ENCODE measurements around the gene ADGRA1. TPM values are rescaled to one million over a fixed set of nuclear protein-coding genes. Genes with fewer than 3 reads are reported as not detected.
"Not testable (repeated sequence)": the region's sequence is repeated elsewhere in the genome, so short reads cannot be mapped to it uniquely, and the experiment has no call there.

ADGRA1 gene
- polyA plus RNA-seq, 10 donors = 1.8 to 3.2 (median 2.5) TPM

DNA sequence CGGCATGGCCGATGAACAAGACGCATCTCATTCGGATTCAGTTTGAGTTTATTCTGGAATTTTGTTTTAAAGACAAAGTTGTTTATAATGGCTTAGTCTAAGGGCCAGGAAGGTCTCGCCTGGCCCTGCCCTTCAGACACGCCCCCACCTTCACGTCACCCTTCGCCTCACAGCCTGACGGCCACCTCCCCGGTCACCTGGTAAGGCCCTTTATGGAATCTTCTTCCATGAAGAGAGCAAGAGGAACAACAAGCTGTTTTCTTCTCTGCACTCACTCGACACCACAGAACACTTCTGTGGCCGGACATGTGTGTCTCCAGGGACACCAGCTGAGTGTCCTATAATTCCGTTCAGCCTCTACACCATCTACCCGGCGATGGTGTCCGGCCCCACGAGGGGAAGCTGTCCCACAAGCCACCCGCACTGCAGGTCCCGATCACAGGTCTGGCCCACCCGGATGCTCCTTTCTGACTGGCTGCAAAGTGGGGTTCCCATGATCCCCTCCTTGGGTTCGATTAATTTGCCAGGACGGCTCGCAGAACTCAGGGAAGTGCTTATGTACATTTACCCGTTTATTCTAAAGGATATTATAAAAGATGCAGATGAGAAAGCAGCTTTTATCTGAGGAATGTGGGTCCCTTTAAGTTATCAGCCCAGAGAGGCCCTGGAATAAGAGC lies 54.9 kb downstream of the ADGRA1 start:
- no peak for DNase-seq

DNA sequence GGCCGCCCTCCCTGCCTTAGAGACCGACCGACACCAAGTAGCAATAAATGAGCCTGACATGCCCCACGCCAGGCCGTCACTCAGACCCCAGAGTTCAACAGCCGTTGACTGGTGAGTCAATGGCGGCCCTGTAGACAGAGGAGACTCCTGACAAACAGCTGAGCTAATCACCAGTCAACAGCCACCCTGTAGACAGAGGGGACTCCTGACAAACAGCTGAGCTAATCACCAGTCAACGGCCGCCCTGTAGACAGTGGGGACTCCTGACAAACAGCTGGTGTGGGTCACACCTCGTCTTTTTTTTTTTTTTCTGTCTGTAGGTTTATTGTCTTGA lies 55.4 kb downstream of the ADGRA1 start:
- no peak for DNase-seq

DNA sequence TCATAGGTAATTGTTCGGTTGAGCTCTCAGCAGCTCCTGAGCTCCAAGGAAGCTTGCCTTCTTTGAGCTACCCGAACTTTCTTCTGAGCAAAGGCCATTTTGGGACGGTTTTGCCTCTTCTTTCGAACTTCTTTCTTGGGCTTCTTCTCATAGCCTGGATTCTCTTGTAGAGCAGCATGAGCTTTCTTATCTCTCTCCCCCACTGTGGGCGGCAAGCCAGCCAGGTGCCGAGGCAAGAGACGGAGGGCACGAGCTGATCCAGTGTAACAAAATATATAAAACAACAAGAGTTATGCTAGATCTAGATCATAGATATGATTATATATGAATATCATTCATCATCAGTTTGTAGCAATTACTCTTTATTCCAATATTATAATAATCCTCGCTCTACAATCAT lies 55.8 kb downstream of the ADGRA1 start:
- no peak for DNase-seq

DNA sequence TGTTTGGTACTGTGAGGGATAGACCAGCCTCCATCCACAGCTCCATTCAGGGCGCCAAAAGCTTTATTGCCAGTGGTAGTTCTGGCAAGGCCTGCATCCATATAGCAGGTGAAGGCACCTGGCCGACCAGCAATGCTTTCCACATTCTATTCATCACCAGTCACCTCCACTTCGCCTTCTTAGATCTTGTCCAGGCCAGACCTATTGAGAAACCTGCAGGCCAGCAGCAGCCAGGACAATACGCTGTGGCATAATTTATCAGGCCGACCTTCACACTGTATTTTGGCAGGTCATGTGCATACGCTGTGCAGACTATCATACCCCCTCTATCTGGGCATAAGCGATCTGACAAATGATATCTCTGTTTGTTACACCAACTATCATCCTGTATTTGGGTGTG lies 57.0 kb downstream of the ADGRA1 start:
- no peak for DNase-seq

DNA sequence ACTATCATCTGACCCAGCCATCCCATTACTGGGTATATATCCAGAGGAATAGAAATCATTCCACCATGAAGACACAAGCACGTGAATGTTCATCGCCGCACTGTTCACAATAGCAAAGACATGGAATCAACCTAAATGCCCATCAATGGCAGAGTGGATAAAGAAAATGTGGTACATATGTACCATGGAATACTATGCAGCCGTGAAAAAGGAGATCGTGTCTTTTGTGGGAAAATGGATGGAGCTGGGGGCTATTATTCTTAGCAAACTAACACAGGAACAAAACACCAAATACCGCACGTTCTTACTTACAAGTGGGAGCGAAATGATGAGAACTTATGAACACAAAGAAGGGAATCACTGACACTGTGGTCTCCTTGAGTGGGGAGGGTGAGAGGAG lies 62.5 kb downstream of the ADGRA1 start:
- no peak for DNase-seq

DNA sequence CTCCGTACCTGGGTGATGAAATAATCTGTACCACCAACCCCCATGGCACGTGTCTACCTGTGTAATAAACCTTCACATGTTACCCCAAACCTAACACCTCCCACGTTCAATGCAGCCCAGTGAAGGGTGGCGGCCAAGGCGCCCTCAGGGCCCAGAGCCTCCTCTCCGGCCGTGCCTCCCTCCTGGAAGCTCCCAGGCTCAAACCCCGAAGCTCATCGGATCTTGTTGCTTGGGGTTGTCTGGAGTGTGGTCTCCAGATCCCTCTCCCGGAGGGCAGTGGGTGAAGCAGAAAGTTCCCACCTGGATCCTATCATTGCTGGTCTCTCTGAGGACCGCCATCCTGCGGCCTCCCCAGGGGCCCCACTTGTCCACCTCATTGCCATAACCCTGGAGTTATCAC lies 62.9 kb downstream of the ADGRA1 start:
- DNase-seq = no peak

DNA sequence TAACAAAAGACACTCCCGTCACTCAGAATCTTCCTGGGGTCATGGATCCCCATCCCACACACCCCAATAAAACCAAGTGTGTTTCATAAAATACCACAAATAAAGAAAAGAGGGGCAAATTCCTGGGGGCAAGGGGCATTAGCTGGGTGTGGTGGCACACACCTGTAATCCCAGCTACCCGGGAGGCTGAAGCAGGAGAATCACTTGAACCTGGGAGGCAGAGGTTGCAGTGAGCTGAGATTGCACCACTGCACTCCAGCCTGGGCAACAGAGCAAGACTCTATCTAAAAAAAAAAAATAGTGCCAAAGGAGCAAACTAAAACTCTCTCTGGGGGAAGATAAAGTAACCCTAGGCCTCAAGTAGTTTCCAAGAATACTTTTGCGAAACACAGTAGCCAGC lies 63.3 kb downstream of the ADGRA1 start:
- DNase-seq = not testable (repeated sequence)

DNA sequence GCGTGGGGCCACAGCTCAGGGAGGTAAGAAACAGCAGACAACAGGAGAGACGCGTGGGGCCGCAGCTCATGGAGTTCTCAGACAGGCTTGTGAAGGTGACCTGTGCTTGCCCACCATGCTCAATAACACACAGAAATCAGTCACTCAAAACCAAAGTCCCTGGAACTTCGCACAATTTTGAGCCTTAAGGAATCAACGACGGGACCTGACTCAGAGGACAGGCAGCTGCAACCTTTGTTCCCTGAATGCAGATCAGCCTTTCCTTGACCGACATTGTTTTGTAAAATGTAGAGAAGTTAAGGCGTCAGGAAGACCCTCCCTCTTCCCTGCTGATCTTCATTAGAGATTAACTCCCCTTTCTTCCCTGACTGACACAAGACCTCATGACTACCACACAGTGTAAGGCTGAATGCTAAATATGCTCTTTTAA lies 63.8 kb downstream of the ADGRA1 start:
- DNase-seq = no peak

DNA sequence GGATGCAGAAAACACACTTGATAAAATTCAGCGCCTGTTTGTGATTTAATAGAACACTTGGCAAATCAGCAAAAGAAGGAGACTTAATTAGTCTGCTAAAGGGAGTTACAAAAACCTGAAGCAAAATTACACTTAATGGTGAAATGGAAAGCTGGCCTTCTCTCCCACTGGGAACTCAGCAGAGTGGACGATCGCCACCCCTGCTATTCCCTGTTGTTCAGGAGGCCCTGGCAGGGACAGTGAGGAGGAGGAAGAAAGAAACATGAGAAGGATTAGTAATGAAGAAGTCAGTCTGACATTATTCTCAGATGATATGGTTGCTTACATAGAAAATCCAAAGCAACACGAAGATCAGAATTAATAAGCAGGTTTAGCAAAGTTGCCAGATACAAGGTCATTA lies 66.7 kb downstream of the ADGRA1 start:
- no peak for DNase-seq

DNA sequence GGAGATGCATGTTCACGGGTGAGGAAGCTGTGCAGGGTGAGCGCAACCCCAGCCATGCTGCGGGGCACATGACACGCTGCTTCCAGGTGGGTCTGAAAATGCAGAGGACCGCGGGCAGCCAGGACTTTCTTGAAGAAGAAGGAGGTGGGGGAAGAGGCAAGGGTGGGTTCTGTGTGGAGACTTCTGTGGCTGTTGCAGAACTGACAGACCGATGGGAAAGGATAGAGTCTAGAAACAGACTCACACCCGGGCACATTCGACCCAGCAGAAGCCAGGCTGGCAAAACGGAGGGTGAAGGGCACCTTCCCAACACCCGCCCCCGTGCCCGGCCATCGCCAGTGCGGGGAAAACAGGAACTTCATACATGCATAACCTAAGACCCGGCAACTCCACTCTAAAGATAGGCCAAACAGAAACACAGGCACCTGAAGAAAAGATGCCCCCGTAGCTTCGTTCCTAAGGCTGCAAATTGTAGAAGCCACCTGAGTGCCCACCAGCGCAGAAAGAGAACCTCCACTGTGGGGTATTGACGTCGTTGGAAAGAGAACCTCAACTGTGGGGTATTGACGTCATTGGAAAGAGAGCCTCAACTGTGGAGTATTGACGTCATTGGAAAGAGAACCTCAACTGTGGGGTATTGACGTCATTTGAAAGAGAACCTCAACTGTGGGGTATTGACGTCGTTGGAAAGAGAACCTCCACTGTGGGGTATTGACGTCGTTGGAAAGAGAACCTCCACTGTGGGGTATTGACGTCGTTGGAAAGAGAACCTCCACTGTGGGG lies 67.5 kb downstream of the ADGRA1 start:
- DNase-seq = no peak

DNA sequence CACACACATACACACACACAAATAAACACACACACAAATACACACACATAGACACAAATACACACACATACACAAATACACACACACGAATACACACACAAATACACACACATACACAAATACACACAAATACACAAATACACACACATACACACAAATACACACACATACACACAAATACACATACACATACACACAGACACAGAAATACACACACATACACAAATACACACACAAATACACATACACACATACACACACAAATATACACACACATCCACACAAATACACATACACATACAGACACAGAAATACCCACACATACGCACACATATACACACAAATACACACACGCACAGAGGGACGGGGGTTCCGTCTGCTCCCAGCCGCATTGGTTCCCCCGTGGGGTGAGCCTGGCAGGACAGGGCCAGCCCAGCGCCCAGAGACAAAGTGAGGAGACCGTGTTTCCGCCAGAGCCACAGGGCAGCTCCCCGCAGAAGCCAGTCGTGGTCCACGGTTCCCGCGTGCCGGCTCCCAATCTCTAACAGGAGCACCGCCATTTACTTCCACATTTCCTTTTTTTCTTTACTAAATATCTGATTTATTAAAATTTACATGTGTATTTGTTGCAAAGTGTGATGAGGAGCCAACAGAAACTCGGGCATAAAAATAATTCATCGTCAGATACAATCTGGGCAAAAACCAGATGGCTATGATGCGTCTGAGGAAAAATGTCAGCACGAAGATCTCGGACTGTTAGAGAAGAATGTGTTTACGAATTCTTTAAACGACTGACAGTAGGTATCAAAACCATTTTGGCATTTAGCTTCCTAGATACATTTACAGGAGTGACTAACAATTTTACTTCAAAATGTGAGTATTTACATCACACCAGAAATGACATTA lies 69.2 kb downstream of the ADGRA1 start:
- no peak for DNase-seq

DNA sequence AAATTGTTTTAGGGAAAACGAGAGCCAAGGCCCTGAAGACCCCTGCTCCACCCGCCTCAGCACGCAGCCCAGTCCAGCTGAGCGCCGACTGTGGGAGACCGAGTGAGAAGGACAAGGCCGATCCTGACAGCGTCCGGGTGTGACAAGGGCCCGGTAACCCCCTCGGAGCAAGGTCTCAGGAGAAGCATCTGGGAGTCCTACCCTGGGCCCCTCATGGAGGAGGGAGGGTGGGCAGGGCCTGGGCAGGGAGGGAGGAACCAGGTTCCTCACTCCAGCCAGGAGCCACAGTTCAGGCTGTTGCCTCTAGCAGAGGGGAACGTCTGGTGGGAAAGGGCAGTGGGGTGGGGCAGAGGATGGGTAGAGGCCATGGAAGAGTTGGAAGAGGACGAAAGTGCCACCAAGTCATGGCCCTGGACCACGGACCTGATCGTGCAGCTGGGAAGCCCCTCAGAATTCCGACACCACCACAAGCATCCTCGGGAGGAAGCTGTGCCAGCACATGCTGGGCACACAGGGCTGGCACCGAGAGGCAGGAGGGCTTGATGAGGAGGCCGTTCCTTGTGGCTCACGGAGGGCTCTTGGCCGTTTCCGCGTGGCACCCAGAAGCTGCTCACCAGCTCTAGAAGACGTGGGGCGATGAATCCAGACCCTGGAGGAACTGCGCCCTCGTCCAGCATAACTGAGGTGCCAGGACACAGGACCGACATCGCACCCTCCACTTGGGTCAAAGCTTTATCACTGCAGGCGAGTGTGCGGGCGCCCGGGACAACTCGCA lies 70.1 kb downstream of the ADGRA1 start:
- no peak for DNase-seq

DNA sequence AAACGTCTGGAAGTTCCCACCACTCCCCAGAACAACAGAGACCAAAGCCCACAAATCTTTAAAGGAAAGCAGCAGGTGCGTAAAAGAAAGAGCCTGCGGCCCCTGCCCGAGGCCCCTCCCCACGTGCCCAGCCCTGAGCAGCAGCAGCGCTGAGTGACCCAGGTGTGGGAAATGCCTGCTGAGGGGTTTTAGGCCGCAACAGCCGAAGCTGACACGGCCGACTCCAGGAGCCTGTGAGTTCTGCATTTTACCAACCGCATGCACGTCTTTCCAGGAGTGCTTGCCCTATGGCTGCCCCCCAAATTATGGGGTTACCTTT lies 70.7 kb downstream of the ADGRA1 start:
- DNase-seq = no peak

DNA sequence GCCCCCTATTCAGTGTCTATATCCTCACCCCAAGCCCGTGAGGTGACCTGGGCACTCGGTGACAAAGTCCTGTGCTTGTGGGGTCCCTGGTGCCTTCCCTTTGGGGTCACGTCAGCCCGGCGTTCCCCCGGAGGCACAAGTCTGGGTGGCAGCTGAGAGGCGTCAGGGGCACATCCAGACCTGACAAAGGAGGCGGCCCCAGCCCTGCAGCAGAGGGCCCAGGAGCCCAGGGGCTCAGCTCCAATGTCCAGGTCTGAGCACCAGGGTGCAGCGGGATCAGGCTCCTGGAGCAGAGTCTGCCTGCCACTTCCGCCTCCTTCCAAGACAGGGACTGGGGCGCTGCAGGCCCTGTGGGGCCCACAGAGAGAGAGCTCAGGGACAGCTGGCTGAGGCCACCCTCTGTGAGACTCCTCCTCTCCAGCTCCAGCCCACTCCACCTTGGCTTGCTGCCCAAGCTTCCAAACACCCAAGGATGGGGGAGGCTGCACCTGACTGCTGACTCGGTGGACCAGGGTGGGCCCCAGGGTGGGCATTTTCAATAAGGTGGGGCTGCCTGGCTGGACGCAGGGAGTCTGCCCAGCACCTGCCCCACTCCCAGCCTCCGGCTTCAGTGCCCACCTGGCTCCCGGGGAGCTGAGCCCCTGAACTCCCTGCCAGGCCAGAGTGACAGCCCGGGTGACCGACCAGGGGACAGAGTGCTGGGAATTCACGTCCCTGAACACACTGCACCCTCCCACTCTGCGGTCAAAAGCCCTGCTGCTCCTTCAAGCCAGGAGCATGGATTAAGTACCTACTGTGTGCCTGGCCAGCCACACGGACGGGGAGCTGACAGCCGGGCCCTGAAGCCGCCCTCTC lies 71.3 kb downstream of the ADGRA1 start:
- no peak for DNase-seq

DNA sequence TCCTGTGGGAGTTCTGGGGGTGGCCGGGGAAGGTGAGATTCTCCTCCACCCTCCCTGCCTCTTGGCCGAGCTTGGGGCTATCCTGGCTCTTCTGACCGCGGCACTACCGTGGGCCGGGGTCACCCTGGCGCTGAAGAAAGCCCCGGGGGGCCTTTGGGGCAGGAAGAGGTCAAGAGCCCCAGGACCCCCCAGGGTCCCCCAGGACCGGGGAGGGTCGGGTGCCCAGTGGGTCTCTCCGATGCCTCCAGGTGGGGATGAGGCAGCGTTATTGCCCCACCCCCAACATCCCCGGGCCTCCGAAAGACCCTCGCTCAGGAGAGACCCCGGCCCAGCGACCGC lies 71.9 kb downstream of the ADGRA1 start:
- no peak for DNase-seq

DNA sequence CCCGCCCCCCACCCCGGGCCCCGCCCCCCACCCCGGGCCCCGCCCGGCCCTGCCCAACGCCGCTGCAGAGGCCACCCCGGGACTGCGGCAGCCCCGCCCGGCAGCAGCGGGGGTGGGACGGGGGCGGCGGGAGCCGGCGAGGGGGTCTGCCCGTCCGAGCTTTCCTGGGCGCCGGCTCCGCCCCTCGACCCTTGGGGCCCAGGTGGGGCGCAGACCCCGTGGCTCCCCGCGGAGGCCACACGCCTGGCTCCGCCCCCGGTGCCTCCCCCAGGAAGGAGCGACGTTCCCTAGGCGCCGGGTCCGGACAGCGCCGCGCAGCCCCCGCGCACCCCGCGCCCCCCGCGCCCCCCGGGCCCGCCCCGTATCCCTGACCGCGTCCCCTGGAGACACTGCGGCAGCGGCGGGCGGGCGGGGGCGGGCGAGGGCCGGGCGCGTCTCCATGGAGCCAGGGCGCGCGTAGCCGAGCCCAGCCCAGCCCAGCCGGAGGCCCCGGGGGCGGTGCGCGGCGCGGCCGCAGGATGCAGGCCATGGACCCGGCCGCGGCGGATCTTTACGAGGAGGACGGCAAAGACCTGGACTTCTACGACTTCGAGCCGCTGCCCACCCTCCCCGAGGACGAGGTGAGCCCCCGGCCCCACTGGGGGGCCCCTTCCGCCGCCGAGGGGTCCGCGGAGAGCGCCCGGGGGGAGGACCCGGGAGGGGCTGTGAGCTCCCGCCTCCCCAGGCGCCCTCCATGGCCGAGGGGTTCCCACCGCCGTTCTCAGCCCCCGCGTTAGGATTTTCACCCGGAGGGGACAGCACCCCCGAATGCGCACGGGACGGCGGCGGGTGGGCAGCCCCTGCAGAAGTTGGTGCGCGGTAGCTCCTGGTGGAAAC lies 72.5 kb downstream of the ADGRA1 start, which contains the start of gene KNDC1:
TSS of gene KNDC1 (plus strand) at position 270 of the 876 bp plus-strand sequence. CDS start at position 519, 249 bp downstream.
- DNase-seq = peak in 2 of 3 donors; percentile 33 to 68

DNA sequence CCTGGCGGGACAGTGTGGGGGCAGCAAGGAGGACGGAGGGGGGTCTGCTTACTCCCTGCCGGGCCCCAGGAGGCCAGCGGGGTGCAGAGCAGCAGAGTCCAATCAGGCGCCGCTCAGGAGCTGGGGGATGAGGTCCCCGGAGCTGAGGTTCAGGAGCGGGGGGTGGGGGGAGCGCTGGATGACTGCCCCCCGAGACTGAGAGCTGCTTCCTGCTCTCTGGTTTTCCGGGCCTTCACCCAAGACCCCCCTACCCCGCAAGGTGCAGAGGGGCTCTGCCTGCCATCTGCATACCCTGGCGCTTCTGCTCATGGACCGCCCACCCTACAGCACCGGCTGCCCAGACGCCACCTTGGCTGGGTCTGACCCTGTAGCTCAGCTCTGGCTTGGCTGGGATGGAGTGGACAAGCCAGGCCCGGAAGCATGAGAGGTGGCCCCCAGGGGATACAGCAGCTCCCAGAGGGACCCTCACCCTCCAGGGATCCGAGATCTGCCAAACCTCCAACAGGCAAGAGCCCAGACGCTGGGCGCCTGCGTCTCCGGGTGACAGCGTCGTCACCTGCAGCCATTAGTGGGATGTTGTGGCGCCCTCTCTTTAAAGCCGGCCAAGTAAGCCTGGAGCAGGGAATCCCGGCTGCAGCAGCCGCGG lies 73.2 kb downstream of the ADGRA1 start:
- DNase-seq = no peak

DNA sequence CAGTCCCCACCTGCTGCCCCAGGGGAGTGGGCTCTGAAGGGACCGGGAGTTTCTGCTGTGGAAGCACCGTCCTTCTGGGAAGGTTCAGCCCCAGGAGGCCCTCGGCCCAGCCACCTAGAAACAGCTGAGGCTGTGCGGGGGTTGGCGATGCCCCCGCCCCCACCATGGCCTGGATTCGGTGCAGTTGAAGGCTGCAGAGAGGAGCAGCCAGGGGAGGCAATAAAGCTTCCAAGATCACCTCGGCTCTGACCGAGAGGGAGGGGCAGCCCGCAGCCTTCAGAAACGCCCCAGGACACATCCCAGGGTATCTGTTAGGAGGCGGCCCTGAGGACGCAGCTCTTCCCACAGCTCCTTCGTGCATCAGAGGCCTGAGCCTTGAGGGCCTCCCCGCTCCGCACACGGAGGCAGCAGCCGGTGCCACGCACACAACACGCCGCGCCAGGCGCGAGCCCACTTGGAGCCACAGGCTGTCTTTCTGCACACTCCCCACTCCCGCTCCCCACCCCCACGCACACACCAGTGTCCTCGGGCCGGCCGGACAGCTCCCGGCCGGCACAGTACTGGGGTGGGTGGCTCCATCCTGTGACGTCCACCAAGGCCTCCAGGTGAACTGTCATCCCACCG lies 73.9 kb downstream of the ADGRA1 start:
- DNase-seq = no peak

Measured in muscle of back (tissue), 11 donors.